OCI-LY1 (cell line): ENCODE results near the gene CPAMD8.

ENCODE experiments used
- EZH2 ChIP-seq: fragments of 200-600 bp; sonication (generic), shearing (Covaris generic); IDR thresholded peaks from 2 replicates; pipeline ENCODE4 v1.8.0; 2017; ENCODE audit warnings: borderline replicate concordance, mixed run types, mild to moderate bottlenecking, antibody characterized with exemption, low read length, moderate library complexity, mixed read lengths
- TF ChIP-seq, protein P1 (sequence below): fragments of 200-600 bp; sonication (generic), shearing (Covaris generic); IDR thresholded peaks from 2 replicates; pipeline ENCODE4 v1.5.1; 2017; ENCODE audit warnings: mild to moderate bottlenecking, antibody characterized with exemption, low read length, moderate library complexity, mixed read lengths

DNA sequence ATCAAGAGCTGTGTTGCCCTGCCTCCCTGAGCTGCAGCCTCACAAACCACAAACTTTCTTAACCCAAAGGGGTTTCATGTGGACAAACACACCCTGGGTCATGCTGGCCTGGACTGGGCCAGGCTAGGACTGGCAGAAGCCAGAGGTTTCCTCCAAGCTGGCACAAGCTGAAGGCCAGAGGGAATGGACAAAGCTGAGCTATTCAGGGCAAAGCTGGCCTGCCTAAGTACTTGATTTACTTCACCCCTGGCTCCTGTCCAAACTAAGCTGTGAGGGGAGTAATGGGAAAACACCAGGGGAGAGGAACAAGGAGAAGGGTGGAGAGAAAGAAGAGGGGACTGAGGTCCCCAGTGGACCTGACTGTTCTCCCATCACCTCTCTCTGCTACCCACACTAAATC is 6.2 kb downstream of the CPAMD8 start:
- TF ChIP-seq, protein P1, sequence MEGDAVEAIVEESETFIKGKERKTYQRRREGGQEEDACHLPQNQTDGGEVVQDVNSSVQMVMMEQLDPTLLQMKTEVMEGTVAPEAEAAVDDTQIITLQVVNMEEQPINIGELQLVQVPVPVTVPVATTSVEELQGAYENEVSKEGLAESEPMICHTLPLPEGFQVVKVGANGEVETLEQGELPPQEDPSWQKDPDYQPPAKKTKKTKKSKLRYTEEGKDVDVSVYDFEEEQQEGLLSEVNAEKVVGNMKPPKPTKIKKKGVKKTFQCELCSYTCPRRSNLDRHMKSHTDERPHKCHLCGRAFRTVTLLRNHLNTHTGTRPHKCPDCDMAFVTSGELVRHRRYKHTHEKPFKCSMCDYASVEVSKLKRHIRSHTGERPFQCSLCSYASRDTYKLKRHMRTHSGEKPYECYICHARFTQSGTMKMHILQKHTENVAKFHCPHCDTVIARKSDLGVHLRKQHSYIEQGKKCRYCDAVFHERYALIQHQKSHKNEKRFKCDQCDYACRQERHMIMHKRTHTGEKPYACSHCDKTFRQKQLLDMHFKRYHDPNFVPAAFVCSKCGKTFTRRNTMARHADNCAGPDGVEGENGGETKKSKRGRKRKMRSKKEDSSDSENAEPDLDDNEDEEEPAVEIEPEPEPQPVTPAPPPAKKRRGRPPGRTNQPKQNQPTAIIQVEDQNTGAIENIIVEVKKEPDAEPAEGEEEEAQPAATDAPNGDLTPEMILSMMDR = no peak
- no peak for TF ChIP-seq EZH2
